Measurements from ENCODE around the gene AIRE.

DNA sequence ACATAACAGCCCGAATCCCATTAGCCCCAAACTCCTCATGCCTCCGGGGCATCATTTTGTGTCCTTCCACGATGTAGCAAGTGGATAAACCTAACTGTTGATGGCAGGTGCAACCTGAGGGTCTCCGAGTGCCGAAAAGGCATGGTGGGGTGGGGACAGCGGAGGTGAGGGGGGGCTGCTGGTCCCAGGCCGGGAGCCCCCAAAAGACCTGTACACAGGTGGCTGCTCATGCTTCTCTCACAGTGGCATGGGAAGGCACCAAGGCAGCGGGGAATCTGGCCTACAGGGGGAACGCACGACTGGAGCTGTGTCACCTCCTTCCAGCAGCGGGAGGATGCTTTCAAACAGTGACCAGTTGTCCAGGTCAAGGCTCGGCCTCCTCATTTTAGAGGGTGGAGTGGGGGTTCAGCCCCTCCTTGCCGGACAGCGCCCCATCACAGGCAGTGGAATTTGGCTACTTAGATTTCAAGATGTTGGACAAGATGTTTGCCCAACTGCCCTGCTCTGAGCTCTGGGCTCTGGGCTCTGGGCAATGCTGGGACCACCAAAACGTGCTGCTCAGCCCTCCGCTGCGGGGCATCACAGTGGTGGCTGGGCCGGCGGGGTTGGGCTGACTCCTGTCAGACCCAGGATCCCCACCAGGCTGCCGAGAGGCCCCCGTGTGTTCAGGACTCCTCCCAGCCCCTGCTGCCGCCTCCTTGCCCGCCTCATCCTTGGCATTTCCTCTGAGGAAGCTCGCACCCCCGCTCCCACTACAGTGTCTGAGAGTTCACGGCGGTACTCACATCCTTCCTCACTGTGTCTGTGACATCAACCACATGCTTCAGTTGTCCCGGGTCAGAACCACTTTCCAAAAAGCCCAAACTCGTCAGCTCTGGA, 31.6 kb upstream of the AIRE start:
- TF ChIP-seq, protein P1, sequence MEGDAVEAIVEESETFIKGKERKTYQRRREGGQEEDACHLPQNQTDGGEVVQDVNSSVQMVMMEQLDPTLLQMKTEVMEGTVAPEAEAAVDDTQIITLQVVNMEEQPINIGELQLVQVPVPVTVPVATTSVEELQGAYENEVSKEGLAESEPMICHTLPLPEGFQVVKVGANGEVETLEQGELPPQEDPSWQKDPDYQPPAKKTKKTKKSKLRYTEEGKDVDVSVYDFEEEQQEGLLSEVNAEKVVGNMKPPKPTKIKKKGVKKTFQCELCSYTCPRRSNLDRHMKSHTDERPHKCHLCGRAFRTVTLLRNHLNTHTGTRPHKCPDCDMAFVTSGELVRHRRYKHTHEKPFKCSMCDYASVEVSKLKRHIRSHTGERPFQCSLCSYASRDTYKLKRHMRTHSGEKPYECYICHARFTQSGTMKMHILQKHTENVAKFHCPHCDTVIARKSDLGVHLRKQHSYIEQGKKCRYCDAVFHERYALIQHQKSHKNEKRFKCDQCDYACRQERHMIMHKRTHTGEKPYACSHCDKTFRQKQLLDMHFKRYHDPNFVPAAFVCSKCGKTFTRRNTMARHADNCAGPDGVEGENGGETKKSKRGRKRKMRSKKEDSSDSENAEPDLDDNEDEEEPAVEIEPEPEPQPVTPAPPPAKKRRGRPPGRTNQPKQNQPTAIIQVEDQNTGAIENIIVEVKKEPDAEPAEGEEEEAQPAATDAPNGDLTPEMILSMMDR (IDR thresholded peaks at IDR 0.05): no peak
- TF ChIP-seq POLR2A (IDR thresholded peaks at IDR 0.05): no peak

Data from uterus (tissue), 2 donors.